Measurements from ENCODE around the gene TM4SF5.

DNA sequence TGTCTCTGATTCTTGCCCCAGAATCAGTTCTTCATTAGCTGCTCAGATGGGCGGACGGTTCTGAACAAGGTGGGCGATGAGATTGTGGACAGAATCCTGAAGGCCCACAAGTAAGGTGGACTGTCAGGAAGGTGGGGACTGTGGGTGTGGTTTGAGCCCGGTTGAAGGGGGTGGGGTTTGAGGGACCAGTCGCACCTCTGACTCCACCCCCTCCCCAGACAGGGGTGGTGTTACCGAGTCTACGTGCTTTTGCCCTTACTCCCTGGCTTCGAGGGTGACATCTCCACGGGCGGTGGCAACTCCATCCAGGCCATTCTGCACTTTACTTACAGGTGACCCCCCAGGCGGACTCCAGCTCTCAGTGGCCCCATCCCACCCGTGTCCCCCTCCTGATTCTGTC lies 46.6 kb downstream of the TM4SF5 start:
- no peak for TF ChIP-seq RAD21 (conservative IDR thresholded peaks at IDR 0.05)
- no peak for TF ChIP-seq TAF1 (IDR thresholded peaks at IDR 0.05; ENCODE audit: low read depth)
- TF ChIP-seq, protein P1, sequence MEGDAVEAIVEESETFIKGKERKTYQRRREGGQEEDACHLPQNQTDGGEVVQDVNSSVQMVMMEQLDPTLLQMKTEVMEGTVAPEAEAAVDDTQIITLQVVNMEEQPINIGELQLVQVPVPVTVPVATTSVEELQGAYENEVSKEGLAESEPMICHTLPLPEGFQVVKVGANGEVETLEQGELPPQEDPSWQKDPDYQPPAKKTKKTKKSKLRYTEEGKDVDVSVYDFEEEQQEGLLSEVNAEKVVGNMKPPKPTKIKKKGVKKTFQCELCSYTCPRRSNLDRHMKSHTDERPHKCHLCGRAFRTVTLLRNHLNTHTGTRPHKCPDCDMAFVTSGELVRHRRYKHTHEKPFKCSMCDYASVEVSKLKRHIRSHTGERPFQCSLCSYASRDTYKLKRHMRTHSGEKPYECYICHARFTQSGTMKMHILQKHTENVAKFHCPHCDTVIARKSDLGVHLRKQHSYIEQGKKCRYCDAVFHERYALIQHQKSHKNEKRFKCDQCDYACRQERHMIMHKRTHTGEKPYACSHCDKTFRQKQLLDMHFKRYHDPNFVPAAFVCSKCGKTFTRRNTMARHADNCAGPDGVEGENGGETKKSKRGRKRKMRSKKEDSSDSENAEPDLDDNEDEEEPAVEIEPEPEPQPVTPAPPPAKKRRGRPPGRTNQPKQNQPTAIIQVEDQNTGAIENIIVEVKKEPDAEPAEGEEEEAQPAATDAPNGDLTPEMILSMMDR (IDR thresholded peaks at IDR 0.05; ENCODE audit: poor library complexity, severe bottlenecking) = no peak
